ENCODE results near the gene PHTF2. TPM values are rescaled to one million over a fixed set of nuclear protein-coding genes. Genes with fewer than 3 reads are reported as not detected.
"Not testable (repeated sequence)": the region's sequence is repeated elsewhere in the genome, so short reads cannot be mapped to it uniquely, and the experiment has no call there.

PHTF2 gene
- total and polyA plus RNA-seq, 12 donors: 12.8 to 29.1 (median 25.1) TPM

DNA sequence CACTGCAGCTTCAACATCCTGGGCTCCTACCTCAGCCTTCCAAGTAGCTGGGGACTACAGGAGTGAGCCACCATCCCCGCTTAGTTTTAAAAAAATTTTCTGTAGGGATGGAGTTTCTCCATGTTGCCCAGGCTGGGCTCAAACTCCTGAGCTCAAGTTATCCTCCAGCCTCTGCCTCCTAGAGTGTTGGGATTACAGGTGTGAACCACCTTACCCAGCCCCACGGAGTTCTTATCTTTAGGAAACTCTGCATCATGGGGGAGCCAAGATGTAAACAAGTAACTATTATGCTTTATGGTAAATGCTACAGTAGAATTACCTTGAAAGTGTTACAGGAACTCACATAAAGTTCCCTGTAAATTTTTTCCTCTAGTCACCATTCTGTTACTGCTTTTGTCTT is 65.3 kb downstream of the PHTF2 start:
- peaks cover 0 to 17% (median 3%) of the 10 kb centered on the region in 9 donors for H3K4me1 ChIP-seq
- no peak for ATAC-seq
- no peak overlapping the region for H3K27ac ChIP-seq
- no peak overlapping the region for H3K4me3 ChIP-seq
- 76 to 84% methylated on average over 2 of the region's 2 CpGs for WGBS, 2 donors
- no peaks in the 10 kb centered on the region for H3K9me3 ChIP-seq
- no peaks in the 10 kb centered on the region for H3K27me3 ChIP-seq
- DNase-seq: no peak
- TF ChIP-seq, protein P1, sequence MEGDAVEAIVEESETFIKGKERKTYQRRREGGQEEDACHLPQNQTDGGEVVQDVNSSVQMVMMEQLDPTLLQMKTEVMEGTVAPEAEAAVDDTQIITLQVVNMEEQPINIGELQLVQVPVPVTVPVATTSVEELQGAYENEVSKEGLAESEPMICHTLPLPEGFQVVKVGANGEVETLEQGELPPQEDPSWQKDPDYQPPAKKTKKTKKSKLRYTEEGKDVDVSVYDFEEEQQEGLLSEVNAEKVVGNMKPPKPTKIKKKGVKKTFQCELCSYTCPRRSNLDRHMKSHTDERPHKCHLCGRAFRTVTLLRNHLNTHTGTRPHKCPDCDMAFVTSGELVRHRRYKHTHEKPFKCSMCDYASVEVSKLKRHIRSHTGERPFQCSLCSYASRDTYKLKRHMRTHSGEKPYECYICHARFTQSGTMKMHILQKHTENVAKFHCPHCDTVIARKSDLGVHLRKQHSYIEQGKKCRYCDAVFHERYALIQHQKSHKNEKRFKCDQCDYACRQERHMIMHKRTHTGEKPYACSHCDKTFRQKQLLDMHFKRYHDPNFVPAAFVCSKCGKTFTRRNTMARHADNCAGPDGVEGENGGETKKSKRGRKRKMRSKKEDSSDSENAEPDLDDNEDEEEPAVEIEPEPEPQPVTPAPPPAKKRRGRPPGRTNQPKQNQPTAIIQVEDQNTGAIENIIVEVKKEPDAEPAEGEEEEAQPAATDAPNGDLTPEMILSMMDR (IDR thresholded peaks at IDR 0.05): no peak
- intact Hi-C loops (cut with DNase I): no loop called here
- H3K36me3 ChIP-seq: no peaks in the 10 kb centered on the region

DNA sequence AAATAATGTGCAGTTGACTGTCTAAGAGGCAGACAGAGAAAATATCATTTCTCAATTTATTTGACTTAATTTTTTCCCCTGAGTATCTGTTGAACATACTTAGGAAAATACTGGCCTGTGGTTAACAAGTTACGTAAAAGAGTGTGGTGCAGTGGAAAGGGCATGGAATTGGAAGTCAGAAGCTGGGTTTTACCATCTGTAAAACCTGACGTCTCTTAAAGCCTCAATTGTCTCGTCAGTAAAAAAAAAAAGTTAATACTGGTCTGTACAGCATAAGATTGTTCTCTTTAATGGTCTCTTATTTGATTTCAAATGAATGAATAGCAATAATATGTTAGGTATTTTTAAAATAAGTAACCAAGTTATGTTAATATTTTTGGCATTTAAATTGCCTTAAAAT is 67.8 kb downstream of the PHTF2 start:
- no peak for ATAC-seq
- H3K4me1 ChIP-seq: peaks cover 0 to 17% (median 3%) of the 10 kb centered on the region in 9 donors
- peaks cover 0 to 12% (median 0%) of the 10 kb centered on the region in 11 donors for H3K9me3 ChIP-seq
- no peak for DNase-seq
- TF ChIP-seq, protein P1 (IDR thresholded peaks at IDR 0.05): no peak
- H3K4me3 ChIP-seq: no peak overlapping the region
- H3K36me3 ChIP-seq: no peaks in the 10 kb centered on the region
- WGBS, 2 donors: 86 to 89% methylated on average over 3 of the region's 3 CpGs
- intact Hi-C loops (cut with DNase I): no loop called here
- no peaks in the 10 kb centered on the region for H3K27me3 ChIP-seq
- H3K27ac ChIP-seq: no peak overlapping the region

DNA sequence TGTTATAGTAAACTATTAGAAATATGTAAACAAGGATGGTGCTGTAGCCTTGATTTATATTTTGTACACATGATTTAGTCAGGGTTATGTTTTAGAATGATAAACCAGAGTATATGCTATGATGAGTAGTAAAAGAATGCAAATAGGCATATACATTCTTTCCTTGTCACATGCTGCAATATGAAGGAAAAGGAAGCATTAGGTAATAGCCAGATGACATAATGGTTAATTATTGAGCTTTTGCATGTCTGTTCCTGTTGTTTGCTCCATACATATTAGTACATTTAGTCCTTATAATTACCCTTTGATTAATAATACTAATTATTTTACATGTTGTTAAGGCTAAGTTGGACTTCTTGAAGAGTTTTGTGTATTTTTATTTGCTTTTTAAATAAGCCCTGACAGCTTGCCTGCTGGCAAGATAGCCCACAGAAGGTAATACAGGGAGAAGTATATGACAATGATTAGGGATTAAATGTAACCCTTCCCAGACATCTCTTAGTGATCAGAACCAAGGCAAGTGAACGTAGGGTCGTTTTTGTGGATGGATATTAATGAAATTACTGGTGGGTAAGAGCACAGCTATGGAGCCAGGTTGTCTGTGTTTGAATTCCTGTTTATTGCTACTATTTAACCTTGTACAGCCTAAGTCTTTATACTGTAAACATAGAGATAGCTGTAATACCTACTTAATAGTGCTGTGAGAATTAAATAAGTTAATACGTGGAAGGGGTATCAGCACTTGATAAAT is 68.4 kb downstream of the PHTF2 start:
- Histone ChIP-seq H3K27ac (no peak overlapping the region), H3K9me3 (peaks cover 0 to 12% (median 0%) of the 10 kb centered on the region in 11 donors), H3K27me3 (no peaks in the 10 kb centered on the region), H3K4me1 (peaks cover 0 to 17% (median 3%) of the 10 kb centered on the region in 9 donors), H3K4me3 (no peak overlapping the region), H3K36me3 (no peaks in the 10 kb centered on the region)
- no peak for ATAC-seq
- no peak for DNase-seq
- WGBS, 2 donors: 77 to 82% methylated on average over 3 of the region's 3 CpGs
- TF ChIP-seq, protein P1 (IDR thresholded peaks at IDR 0.05): no peak
- intact Hi-C loops (cut with DNase I): no loop called here

DNA sequence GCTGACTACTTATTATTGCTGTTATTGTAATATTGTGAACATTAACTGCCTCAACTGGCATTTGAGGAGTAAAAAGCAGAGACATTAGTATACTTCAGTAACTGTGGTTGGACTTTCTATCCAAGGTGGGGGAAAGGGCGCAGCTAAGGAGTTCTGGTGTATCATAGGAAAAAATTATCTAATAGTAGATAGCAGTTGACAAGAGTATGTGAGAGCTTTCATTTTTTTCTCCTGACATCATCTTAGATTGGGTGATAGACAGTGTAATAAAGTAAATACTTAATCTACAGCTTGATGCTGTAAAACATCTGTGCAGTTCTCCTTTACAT is 68.9 kb downstream of the PHTF2 start:
- Histone ChIP-seq H3K27me3 (no peaks in the 10 kb centered on the region), H3K36me3 (no peaks in the 10 kb centered on the region), H3K9me3 (peaks cover 0 to 12% (median 0%) of the 10 kb centered on the region in 11 donors), H3K4me1 (peaks cover 0 to 14% (median 3%) of the 10 kb centered on the region in 9 donors), H3K27ac (no peak overlapping the region), H3K4me3 (no peak overlapping the region)
- TF ChIP-seq, protein P1 (IDR thresholded peaks at IDR 0.05): no peak
- intact Hi-C loops (cut with DNase I): no loop called here
- ATAC-seq (no peak), DNase-seq (no peak)
- 85 to 92% methylated on average over 1 of the region's 1 CpG for WGBS, 2 donors

DNA sequence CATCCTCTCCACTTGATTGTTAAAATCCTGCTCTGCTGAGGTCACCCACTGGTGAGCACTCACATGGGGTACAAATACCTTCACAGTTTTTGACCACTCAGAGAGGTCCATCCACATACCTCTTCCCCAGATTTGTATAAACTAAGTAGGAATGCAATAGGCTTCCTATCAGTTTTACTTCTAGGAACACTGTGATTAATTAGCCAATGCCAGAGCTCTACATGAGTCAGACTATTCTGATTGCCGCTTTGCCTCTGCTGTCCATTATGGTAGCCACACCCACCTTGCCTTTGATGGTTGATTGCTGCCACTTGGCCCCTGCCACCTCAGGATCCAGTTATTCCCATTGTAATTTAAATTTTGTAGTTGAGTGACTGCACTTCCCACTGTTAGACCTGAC is 73.7 kb downstream of the PHTF2 start:
- H3K9me3 ChIP-seq: peaks cover 0 to 12% (median 0%) of the 10 kb centered on the region in 11 donors
- ATAC-seq; H3K36me3 ChIP-seq; intact Hi-C loops (cut with DNase I); H3K27ac ChIP-seq; H3K27me3 ChIP-seq; DNase-seq; H3K4me3 ChIP-seq; H3K4me1 ChIP-seq: not testable (repeated sequence)
- 94 to 98% methylated on average over 1 of the region's 1 CpG for WGBS, 2 donors

DNA sequence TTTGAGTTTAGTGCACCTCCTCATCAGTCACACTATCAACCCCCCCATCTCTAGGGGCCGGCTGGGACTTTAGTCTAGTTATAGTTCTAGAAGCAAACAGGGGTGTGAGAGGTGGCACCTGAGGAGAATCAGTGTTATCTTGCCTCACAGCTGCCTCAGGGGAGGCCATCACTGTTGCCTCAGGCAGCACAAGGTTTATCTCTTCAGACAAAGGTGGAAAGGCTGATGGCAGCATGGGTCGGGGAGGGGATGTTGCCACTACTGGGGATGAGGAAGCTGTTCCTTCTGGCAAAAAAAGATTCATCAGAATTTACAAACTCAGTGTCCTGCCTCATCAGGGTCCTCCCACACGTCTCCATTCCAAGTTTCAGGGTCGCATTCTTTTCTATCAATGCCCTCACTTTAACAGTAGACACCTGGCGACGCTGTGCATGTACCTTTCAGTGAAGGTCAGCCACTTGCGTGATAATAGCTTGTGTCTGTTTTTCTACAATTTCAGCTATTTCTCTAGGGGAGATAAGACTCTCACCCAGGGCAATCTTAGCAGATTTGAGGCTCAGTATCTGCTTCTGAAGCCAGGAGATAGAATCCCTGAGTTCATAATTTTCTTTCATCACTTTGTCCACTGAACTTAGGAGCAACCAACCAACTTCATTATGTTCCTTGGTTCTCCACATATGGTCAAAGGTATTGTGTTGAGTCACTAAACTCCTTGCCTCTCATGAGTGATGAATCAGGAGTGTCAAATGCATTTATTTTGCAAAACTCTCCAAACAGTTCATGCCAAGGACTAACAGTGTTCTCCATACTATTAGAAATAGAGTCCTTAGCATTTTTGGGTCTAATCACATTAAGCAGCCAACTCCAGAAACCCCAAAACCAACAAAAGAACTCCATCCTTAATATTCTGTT is 75.1 kb downstream of the PHTF2 start:
- intact Hi-C loops (cut with DNase I); H3K36me3 ChIP-seq; H3K4me3 ChIP-seq; ATAC-seq; DNase-seq; H3K4me1 ChIP-seq; H3K27ac ChIP-seq; H3K27me3 ChIP-seq: not testable (repeated sequence)
- 80 to 81% methylated on average over 7 of the region's 7 CpGs for WGBS, 2 donors
- H3K9me3 ChIP-seq: peaks cover 0 to 12% (median 0%) of the 10 kb centered on the region in 11 donors
